NCI-H69 (cell line): Measurements from ENCODE around the gene LLPH.
A peak's percentile ranks its signal among the peaks of the same experiment; 100 is the strongest.

Experiments
- DNase-seq: peaks from one replicate; lab custom pipeline; 2025; lab: John Stamatoyannopoulos, UW

Gene LLPH

DNA sequence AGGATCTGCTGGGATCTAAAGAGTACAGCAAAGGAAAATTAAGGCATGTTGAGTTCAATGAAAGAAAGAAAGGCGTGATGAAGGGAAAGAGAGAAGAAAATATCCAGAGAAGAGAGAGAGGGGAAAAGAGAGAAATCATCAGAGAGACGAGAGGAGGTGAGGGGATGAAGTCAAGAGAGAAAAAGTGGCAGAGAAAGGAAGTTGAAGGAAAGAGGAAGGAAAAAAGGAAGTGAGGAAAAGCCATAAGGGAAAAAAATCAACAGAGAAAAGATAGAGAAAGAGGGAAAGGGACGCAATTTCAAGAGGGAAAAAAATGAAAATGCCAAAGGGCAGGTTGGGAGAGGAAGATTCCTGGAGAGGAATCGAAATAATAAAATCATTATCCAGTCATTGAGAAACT lies 40.4 kb downstream of the LLPH start:
- DNase-seq: no peak

DNA sequence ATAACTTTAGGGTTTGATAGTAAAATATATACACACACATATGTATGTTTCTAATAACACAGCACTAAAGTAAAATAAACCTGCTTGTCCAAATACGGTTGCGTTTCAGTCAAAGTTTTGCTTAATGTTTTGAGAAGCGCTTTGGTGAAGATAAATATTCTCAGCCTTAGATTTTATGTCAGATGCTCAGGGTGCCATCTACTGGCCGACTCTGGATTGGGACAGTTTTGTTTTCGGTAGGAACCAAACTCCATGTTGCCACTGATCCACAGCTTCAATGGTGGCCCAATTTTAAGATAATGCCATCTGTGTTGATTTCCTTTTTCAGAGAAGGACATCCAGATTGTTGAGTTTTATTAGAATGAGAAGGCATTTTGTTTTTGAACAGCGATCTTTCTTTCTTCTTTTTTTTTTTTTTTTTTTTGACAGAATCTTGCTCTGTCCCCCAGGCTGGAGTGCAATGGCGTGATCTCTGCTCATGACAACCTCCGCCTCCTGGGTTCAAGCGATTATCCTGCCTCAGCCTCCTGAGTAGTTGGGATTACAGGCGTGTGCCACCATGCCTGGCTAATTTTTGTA lies 43.1 kb downstream of the LLPH start:
- DNase-seq: peak; percentile 30

DNA sequence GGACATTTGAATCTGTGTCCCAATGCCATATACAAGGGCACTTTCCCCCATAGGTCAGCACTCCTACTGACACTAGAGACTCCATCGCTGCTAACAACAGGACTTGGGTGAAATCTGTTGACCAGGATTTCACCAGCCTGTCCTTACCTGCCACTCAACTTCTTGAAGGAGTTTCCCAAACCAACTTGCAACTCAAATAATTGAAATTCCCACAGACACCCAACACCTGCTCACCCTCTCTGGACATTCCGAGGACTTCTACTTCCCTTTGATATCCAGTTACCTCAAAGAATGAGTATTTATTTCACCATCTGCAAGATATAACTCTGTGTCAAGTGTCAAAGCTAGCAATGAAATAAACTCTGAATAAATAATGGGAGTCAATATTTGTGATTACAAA lies 44.6 kb downstream of the LLPH start:
- DNase-seq: no peak

DNA sequence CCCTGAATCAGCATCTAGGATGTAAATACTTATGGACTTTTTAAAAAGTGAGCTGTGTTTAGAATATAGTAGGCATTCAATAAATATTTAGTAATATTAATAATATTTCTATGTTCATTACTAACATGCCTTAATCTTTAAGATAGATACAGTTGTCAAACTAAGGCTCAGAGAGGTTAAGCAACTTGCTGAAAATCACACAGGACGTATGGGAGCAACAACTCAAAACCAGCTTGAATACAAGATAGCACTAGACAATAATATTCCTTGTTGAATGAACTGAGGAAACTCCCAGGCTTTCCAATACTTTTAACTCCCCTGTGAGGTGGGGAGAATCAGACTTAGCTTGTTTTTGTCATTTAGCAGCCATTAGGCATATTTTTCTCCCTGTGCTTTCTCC lies 45.3 kb downstream of the LLPH start:
- DNase-seq: no peak

DNA sequence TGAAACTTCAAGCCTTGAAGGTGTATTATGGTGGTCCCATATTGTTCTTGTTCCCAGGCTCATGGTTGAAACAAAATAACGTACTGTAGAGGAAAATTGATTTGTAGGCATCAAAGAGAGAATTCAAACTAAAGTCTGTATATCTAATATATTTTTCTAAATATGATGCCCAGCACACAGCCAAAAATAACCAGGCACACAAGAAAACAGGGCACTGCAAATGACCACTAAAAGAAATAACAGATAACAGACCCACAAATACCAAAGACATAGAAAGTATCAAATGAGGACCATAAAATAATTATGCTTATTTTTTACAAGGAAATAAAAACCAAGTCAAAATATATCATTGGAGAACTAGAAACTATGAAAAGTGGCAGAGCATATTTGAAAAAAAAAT lies 46.8 kb downstream of the LLPH start:
- DNase-seq: no peak

DNA sequence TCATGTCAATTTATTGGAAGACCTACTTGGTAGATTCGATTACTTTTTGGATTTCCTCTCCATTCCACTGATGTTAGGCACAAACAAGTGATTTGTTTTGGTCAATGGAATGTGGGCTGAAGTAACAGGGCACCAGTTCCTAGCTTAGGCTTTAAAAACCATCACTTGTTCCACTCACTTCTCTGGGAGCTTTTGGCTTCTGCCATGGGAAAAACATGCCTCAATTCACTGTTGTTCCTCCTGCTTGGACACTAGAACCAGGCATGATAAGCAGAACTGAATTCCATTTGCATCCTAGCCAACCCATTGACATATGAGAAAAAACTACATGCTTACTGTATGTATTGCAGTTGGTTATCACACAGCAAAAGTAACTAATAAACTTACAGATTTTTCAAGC lies 47.8 kb downstream of the LLPH start:
- no peak for DNase-seq

DNA sequence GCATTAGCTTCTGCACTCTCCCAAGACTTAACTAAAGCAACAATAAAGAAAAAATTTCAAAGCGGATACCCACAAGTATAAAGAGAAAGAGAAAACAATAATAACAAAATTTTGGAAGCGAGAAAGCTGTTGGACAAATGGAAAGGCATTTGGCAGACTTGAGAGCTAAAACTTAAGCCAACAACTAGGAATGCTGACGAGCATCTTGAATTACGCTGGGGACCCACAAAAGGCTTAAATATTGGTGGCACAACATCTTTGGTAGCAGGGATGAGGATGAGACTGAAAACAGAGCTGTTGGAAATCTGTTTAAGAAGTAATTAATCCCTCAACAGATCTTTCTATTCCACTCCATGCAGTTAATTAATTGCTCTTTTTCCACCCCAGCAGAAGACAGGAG lies 49.8 kb downstream of the LLPH start:
- no peak for DNase-seq

- no peak for DNase-seq
Observed at GRCh38 chr12:66077542-66077941, 53.0 kb downstream of the LLPH start.

- no peak for DNase-seq
Observed at GRCh38 chr12:66074561-66074960, 56.0 kb downstream of the LLPH start.

- DNase-seq: no peak
Observed at GRCh38 chr12:66072566-66072965, 58.0 kb downstream of the LLPH start.

DNA sequence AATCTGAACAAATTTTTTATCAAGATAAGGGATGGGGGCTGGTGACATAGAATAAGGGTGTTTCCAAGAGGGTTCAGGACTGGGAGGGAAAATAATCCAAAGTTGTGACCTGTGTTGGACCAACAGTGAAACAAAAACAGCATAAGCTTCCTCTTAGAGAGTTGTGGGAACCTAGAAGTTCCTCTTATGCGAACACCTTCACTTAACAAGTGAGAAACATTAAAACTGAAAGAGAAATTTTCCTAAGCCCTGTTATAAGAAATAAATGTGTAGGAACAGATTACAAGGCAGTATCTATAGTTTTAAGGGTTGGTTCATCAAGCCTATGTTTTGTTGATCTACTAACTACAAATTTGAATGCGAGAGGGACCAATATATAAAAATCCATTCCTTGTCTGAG lies 58.4 kb downstream of the LLPH start:
- no peak for DNase-seq

- no peak for DNase-seq
Observed at GRCh38 chr12:66071549-66071948, 59.0 kb downstream of the LLPH start.

DNA sequence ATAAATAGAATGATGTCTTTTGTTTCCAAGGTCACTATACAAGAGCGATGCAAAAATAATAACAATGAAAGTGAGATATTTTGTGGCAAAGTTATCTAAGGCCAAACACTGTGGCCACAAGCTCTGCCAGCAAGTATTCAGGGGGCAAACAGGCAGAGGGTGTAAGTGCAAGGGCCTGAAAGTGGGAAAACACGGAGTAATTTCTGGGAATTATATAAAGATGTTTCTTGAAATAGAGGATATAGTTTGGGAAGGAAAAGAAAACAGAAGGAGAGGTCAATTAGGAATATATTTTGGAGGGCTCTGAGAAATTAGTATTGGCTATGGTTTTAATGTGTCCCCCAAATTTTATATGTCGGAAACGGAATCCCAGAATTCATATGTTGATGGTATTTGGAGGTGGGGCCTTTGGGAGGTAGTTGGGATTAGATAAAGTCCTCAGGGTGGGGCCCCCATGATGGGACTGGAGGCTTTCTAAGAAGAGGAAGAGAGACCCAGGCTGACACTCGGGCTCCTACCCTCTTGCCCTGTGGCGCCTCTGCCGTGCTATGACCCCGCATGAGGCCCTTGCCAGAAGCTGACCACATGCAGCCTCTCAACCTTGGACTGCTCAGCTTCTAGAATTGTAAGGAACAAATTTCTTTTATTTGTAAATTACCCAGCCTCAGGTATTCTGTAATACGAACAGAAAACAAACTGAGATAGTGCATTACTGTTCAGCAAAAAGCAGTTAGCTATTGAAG lies 60.0 kb downstream of the LLPH start:
- DNase-seq: no peak

DNA sequence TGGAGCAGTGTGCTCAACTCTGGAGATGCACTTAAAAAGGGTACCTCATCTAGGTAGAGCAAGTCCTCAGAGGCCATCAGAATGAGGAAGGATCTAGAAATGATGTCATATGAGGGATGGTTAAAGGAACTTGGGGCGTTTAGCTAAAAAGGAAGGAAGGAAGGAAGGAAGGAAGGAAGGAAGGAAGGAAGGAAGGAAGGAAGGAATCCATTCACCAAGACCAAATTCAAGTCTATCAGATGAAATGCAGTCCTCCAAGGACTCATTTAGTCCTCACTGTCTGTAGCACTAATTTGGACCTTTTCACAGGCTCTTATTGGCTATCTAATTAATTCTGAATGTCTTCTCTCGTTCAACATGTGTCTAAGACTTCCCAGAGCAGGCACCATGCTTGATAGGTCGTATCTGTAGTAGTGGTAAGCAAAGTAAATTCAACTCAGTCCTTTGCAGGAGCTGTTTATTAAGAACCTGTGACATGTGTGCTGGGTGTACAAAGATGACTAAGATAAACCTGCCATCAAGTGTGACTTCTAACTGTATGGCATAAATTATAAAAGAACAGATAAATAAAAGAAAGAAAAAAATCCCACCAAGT lies 63.5 kb downstream of the LLPH start:
- DNase-seq: no peak
